ENCODE data around the gene SPTSSA. TPM values are rescaled to one million over a fixed set of nuclear protein-coding genes. Genes with fewer than 3 reads are reported as not detected.

Gene SPTSSA
- total RNA-seq, 1 donor from 2014 or later: 26.6 TPM

DNA sequence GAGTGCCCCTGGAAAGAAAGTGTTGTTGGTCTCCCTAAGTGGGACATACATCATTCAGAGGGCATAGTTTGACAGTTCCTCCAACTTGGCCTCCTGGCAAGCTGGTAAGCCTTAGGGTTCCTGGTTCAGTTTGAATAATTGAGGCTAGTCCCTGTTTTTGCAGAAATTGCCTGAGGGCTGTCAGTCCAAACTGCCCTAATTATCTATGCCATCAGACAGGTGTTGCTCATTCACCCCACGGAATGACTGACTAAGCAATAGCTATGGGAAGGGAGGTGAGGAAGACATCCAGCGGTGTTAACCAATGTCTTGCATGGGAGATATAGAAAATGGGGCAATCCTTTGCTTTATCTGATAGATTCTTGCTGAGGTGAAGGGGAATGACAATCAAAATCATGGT, 37.6 kb downstream of the SPTSSA start:
- no peak for TF ChIP-seq EZH2 (IDR thresholded peaks at IDR 0.05; ENCODE audit: insufficient read depth, low read length)
- TF ChIP-seq, protein P1, sequence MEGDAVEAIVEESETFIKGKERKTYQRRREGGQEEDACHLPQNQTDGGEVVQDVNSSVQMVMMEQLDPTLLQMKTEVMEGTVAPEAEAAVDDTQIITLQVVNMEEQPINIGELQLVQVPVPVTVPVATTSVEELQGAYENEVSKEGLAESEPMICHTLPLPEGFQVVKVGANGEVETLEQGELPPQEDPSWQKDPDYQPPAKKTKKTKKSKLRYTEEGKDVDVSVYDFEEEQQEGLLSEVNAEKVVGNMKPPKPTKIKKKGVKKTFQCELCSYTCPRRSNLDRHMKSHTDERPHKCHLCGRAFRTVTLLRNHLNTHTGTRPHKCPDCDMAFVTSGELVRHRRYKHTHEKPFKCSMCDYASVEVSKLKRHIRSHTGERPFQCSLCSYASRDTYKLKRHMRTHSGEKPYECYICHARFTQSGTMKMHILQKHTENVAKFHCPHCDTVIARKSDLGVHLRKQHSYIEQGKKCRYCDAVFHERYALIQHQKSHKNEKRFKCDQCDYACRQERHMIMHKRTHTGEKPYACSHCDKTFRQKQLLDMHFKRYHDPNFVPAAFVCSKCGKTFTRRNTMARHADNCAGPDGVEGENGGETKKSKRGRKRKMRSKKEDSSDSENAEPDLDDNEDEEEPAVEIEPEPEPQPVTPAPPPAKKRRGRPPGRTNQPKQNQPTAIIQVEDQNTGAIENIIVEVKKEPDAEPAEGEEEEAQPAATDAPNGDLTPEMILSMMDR (IDR thresholded peaks at IDR 0.05; ENCODE audit: insufficient read depth, low read depth, low read length): no peak
- no peaks in the 10 kb centered on the region for H3K36me3 ChIP-seq (ENCODE audit: insufficient read depth, low read length)
- no peak overlapping the region for H2AFZ ChIP-seq (ENCODE audit: low read depth, low read length)
- Mint-ChIP-seq H3K27me3 (ENCODE audit: low read depth, unreplicated experiment) (no peaks in the 10 kb centered on the region), H3K4me3 (ENCODE audit: unreplicated experiment) (no peak overlapping the region), H3K27ac (ENCODE audit: unreplicated experiment) (no peak overlapping the region), H3K36me3 (ENCODE audit: low read depth, unreplicated experiment) (peaks cover 7% of the 10 kb centered on the region), H3K4me1 (ENCODE audit: low read depth, unreplicated experiment) (no peaks in the 10 kb centered on the region), H3K9me3 (ENCODE audit: unreplicated experiment) (peaks cover 7% of the 10 kb centered on the region)
- H3K27ac ChIP-seq (ENCODE audit: low read depth, low read length): no peak overlapping the region
- H3K4me3 ChIP-seq (ENCODE audit: insufficient read depth, low read depth, low read length): no peak overlapping the region
- FAIRE-seq (no peak), DNase-seq (ENCODE audit: low read depth) (no peak)
- H3K4me1 ChIP-seq (ENCODE audit: insufficient read depth, low read length): no peaks in the 10 kb centered on the region
- H4K20me1 ChIP-seq (ENCODE audit: insufficient read depth, low read length): no peaks in the 10 kb centered on the region
- no peak overlapping the region for H3K4me2 ChIP-seq (ENCODE audit: low read length)
- H3K9ac ChIP-seq (ENCODE audit: low read length): no peak overlapping the region
- peaks cover 2% of the 10 kb centered on the region for H3K9me3 ChIP-seq (ENCODE audit: insufficient read depth, low read depth, low read length)
- no peaks in the 10 kb centered on the region for H3K27me3 ChIP-seq (ENCODE audit: insufficient read depth, low read length)
- H3K79me2 ChIP-seq (ENCODE audit: insufficient read depth, low read length): no peaks in the 10 kb centered on the region

DNA sequence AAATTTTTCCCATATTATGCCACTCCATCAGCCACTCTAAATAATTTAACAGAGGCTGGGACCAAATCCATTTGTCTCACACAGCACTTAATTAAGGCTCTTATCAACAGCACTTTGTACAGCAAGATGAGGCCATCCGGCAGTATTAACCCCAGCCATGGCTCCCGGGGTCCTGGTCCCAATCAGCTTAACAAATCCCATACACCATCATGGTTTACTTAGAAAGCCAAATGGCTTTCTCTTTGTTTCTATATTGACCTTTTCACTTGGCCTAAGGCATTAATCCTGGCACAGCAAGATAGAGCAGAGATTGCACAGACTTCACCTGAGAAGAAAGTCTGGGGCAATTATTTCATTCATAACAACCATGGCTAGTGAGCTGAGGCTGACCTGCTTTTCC, 38.6 kb downstream of the SPTSSA start:
- no peaks in the 10 kb centered on the region for H4K20me1 ChIP-seq (ENCODE audit: insufficient read depth, low read length)
- H3K9me3 ChIP-seq (ENCODE audit: insufficient read depth, low read depth, low read length): peaks cover 2% of the 10 kb centered on the region
- Mint-ChIP-seq H3K27ac (ENCODE audit: unreplicated experiment) (no peak overlapping the region), H3K27me3 (ENCODE audit: low read depth, unreplicated experiment) (no peaks in the 10 kb centered on the region), H3K36me3 (ENCODE audit: low read depth, unreplicated experiment) (peaks cover 7% of the 10 kb centered on the region), H3K4me1 (ENCODE audit: low read depth, unreplicated experiment) (no peaks in the 10 kb centered on the region), H3K9me3 (ENCODE audit: unreplicated experiment) (peaks cover 7% of the 10 kb centered on the region), H3K4me3 (ENCODE audit: unreplicated experiment) (no peak overlapping the region)
- no peak overlapping the region for H2AFZ ChIP-seq (ENCODE audit: low read depth, low read length)
- FAIRE-seq (no peak), DNase-seq (ENCODE audit: low read depth) (no peak)
- no peak overlapping the region for H3K27ac ChIP-seq (ENCODE audit: low read depth, low read length)
- TF ChIP-seq, protein P1 (IDR thresholded peaks at IDR 0.05; ENCODE audit: insufficient read depth, low read depth, low read length): no peak
- no peak for TF ChIP-seq EZH2 (IDR thresholded peaks at IDR 0.05; ENCODE audit: insufficient read depth, low read length)
- no peak overlapping the region for H3K4me2 ChIP-seq (ENCODE audit: low read length)
- no peak overlapping the region for H3K9ac ChIP-seq (ENCODE audit: low read length)
- no peaks in the 10 kb centered on the region for H3K36me3 ChIP-seq (ENCODE audit: insufficient read depth, low read length)
- H3K4me3 ChIP-seq (ENCODE audit: insufficient read depth, low read depth, low read length): no peak overlapping the region
- H3K27me3 ChIP-seq (ENCODE audit: insufficient read depth, low read length): no peaks in the 10 kb centered on the region
- no peaks in the 10 kb centered on the region for H3K4me1 ChIP-seq (ENCODE audit: insufficient read depth, low read length)
- H3K79me2 ChIP-seq (ENCODE audit: insufficient read depth, low read length): no peaks in the 10 kb centered on the region

DNA sequence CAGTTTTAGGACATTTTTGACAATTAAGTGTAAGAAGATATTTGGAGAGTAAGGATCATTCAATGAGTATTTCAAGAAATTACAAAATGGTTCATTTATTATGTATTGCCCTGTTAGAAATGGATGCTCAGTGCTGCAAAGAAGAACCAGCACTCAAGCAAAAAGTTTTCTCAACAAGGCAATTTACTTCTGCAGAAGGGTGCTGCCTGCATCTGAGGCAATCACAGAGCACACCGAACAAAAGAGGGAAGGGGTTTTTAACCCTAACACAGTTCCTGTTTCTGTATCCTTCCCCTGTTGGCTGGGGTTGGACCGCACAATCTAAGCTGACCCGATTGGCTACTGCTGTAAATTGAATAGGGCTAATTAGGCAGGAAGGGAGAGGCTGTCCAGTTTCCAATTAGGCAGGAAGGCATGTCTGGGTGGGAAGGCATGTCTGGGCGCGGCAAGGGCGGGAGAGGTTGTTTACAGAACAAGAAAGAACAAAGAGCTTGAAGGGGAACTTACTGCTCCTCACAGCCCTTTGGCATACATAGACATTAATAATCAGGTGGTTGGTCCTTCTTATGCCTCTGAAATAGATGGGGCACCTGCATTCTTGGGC, 41.4 kb downstream of the SPTSSA start:
- H4K20me1 ChIP-seq (ENCODE audit: insufficient read depth, low read length): no peaks in the 10 kb centered on the region
- no peak overlapping the region for H3K4me3 Mint-ChIP-seq (ENCODE audit: unreplicated experiment)
- no peak overlapping the region for H3K4me2 ChIP-seq (ENCODE audit: low read length)
- no peaks in the 10 kb centered on the region for H3K79me2 ChIP-seq (ENCODE audit: insufficient read depth, low read length)
- H3K36me3 Mint-ChIP-seq (ENCODE audit: low read depth, unreplicated experiment): no peaks in the 10 kb centered on the region
- no peak overlapping the region for H3K27ac Mint-ChIP-seq (ENCODE audit: unreplicated experiment)
- H2AFZ ChIP-seq (ENCODE audit: low read depth, low read length): no peak overlapping the region
- H3K4me1 ChIP-seq (ENCODE audit: insufficient read depth, low read length): no peaks in the 10 kb centered on the region
- peaks cover 2% of the 10 kb centered on the region for H3K9me3 ChIP-seq (ENCODE audit: insufficient read depth, low read depth, low read length)
- no peaks in the 10 kb centered on the region for H3K27me3 Mint-ChIP-seq (ENCODE audit: low read depth, unreplicated experiment)
- peaks cover 9% of the 10 kb centered on the region for H3K9me3 Mint-ChIP-seq (ENCODE audit: unreplicated experiment)
- TF ChIP-seq EZH2 (IDR thresholded peaks at IDR 0.05; ENCODE audit: insufficient read depth, low read length): no peak
- TF ChIP-seq, protein P1 (IDR thresholded peaks at IDR 0.05; ENCODE audit: insufficient read depth, low read depth, low read length): no peak
- H3K4me1 Mint-ChIP-seq (ENCODE audit: low read depth, unreplicated experiment): no peaks in the 10 kb centered on the region
- no peak for DNase-seq (ENCODE audit: low read depth)
- no peaks in the 10 kb centered on the region for H3K27me3 ChIP-seq (ENCODE audit: insufficient read depth, low read length)
- H3K27ac ChIP-seq (ENCODE audit: low read depth, low read length): no peak overlapping the region
- H3K36me3 ChIP-seq (ENCODE audit: insufficient read depth, low read length): no peaks in the 10 kb centered on the region
- FAIRE-seq: no peak
- no peak overlapping the region for H3K4me3 ChIP-seq (ENCODE audit: insufficient read depth, low read depth, low read length)
- H3K9ac ChIP-seq (ENCODE audit: low read length): no peak overlapping the region

All from astrocyte (in vitro differentiated cells and primary cell).